Transverse colon (tissue), 4 donors: ENCODE data around the gene HOXA2.

Experiments
- EP300 ChIP-seq: sonication (generic); formaldehyde crosslinking; IDR thresholded peaks from one replicate; pipeline ENCODE4 v1.6.1; 2017; ENCODE audit warnings: antibody characterized with exemption, low read depth
- POLR2A ChIP-seq: fragments of 450-650 bp; IDR thresholded peaks from one replicate; pipeline ENCODE4 v1.6.1; 2016; ENCODE audit warnings: antibody characterized with exemption, mild to moderate bottlenecking, moderate library complexity
- POLR2AphosphoS5 ChIP-seq, 3 donors: sonication (generic); formaldehyde crosslinking; IDR thresholded peaks; one replicate each; pipeline ENCODE4 v1.6.1; 2016; ENCODE audit warnings: antibody characterized with exemption in 3 of 3
- TF ChIP-seq, protein P1 (sequence below), 5 experiments: fragments of 200-600 bp in 3 of 5; fragments of 450-650 bp in 2 of 5; sonication (generic) in 3 of 5; IDR thresholded peaks; 1 replicate in 2 of 5; 2 replicates in 3 of 5; pipeline ENCODE4 v1.5.1; 2016 to 2017; ENCODE audit warnings: antibody characterized with exemption in 5 of 5, inconsistent platforms in 3 of 5, mild to moderate bottlenecking in 2 of 5, moderate library complexity in 1 of 5

DNA sequence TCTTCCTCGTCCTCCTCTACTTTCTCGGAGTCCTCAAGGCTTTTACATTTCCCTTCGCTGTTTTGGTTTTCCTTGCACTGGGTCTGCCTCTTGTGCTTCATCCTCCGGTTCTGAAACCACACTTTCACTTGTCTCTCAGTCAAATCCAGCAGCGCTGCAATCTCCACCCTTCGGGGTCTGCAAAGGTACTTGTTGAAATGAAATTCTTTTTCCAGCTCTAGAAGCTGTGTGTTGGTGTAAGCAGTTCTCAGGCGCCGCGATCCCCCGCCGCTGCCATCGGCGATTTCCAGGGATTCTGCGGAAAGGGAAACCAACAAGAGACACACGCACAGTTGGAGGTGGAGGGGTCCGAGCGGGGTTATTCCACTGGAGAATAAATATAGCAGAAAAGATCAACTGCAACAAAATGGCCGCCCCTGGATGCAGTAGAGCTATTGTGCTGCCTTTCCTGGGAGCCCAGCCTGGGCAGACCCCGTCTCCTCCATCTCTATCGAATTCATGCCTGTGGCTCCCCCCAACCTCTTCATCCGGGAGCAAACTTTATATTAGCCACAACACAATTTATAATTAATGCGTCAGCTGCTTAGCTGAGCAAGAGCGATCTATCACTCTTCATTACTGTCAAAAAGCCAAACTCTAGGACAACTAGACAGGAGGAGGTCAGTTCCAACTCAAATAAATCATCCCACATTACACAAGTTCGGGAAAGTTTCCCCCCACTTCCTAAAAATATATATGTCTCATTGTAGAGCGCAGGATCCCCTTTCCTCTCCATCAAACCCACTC lies 1.1 kb downstream of the HOXA2 start:
- TF ChIP-seq EP300 (no peak), POLR2A (peak; percentile 15), POLR2AphosphoS5 (IDR thresholded peaks at IDR 0.05) (peak in 1 of 3 donors; percentile 9)
- TF ChIP-seq, protein P1, sequence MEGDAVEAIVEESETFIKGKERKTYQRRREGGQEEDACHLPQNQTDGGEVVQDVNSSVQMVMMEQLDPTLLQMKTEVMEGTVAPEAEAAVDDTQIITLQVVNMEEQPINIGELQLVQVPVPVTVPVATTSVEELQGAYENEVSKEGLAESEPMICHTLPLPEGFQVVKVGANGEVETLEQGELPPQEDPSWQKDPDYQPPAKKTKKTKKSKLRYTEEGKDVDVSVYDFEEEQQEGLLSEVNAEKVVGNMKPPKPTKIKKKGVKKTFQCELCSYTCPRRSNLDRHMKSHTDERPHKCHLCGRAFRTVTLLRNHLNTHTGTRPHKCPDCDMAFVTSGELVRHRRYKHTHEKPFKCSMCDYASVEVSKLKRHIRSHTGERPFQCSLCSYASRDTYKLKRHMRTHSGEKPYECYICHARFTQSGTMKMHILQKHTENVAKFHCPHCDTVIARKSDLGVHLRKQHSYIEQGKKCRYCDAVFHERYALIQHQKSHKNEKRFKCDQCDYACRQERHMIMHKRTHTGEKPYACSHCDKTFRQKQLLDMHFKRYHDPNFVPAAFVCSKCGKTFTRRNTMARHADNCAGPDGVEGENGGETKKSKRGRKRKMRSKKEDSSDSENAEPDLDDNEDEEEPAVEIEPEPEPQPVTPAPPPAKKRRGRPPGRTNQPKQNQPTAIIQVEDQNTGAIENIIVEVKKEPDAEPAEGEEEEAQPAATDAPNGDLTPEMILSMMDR (IDR thresholded peaks at IDR 0.05) = no peak
